Measurements from ENCODE around the gene PSMA5.
A peak's percentile ranks its signal among the peaks of the same experiment; 100 is the strongest.
"Not testable (repeated sequence)": the region's sequence is repeated elsewhere in the genome, so short reads cannot be mapped to it uniquely, and the experiment has no call there.

The PSMA5 gene

GRCh38 chr1:109432336-109432735 is 6.1 kb upstream of the PSMA5 start:
- no peak for DNase-seq

- DNase-seq: no peak
Observed at GRCh38 chr1:109427171-109427467, 871 bp upstream of the PSMA5 start.

GRCh38 chr1:109425391-109426280 is 612 bp downstream of the PSMA5 start:
- peak; percentile 66 for DNase-seq

- no peak for DNase-seq
Observed at GRCh38 chr1:109423498-109423897, 2.8 kb downstream of the PSMA5 start.

GRCh38 chr1:109412551-109412950 is 13.7 kb downstream of the PSMA5 start:
- DNase-seq: no peak

GRCh38 chr1:109404838-109405237 is 21.4 kb downstream of the PSMA5 start:
- no peak for DNase-seq

- no peak for DNase-seq
Observed at GRCh38 chr1:109402025-109402424, 24.2 kb downstream of the PSMA5 start.

GRCh38 chr1:109400035-109400655 is 26.1 kb downstream of the PSMA5 start:
- no peak for DNase-seq

GRCh38 chr1:109399326-109399957 is 26.8 kb downstream of the PSMA5 start:
- no peak for DNase-seq

GRCh38 chr1:109398343-109399225 is 27.7 kb downstream of the PSMA5 start:
- no peak for DNase-seq

GRCh38 chr1:109397581-109398342 is 28.5 kb downstream of the PSMA5 start, which contains the start of gene SORT1:
Gene SORT1, minus strand, starts transcription at chr1:109397918. Its CDS starts 26 bp downstream, at chr1:109397892.
- peak; percentile 55 to 70 for DNase-seq

GRCh38 chr1:109396871-109397580 is 29.2 kb downstream of the PSMA5 start:
- peak in 1 of 2 donors; percentile 5 for DNase-seq

- DNase-seq: no peak
Observed at GRCh38 chr1:109396513-109396839, 29.8 kb downstream of the PSMA5 start.

- no peak for DNase-seq
Observed at GRCh38 chr1:109395602-109396512, 30.4 kb downstream of the PSMA5 start.

- DNase-seq: not testable (repeated sequence)
Observed at GRCh38 chr1:109395282-109395599, 31.0 kb downstream of the PSMA5 start.

- DNase-seq: no peak
Observed at GRCh38 chr1:109394591-109395281, 31.5 kb downstream of the PSMA5 start.

GRCh38 chr1:109393617-109394233 is 32.5 kb downstream of the PSMA5 start:
- DNase-seq: no peak

GRCh38 chr1:109392788-109393616 is 33.2 kb downstream of the PSMA5 start:
- no peak for DNase-seq

All from stimulated activated CD4-positive, alpha-beta T cell treated with anti-CD3 and anti-CD28 coated beads, Interleukin-2, amount 100 ng/mL, for 24 hours (primary cell).